Stimulated activated CD4-positive, alpha-beta T cell treated with anti-CD3 and anti-CD28 coated beads, Interleukin-4, amount 100 ng/mL, for 48 hours (primary cell): ENCODE data around the gene PCNX1.

Experiments used
- DNase-seq, 2 donors: peaks; one replicate each; pipeline ENCODE4 v3.0.0-alpha.2; 2020; ENCODE audit warnings: low read depth in 2 of 2

The PCNX1 gene

GRCh38 chr14:71163050-71163841 is 256.0 kb downstream of the PCNX1 start:
- no peak for DNase-seq

GRCh38 chr14:71163842-71164629 is 256.8 kb downstream of the PCNX1 start:
- DNase-seq = no peak
